HG02973 (cell line): Measurements from ENCODE around the gene CD164L2.
"Not testable (repeated sequence)": the region's sequence is repeated elsewhere in the genome, so short reads cannot be mapped to it uniquely, and the experiment has no call there.

Experiments used
- ATAC-seq: cut with Tn5 transposase; IDR thresholded peaks from one replicate; pipeline ENCODE4 v1.9.1; 2021; ENCODE audit warnings: moderate library complexity; ENCODE audit not compliant: unreplicated experiment

CD164L2 gene

GRCh38 chr1:27383039-27383605 lies at the start of gene CD164L2:
TSS of gene CD164L2 (minus strand) at chr1:27383333. CDS start at chr1:27383239, 94 bp downstream.
- ATAC-seq = no peak

GRCh38 chr1:27432725-27433124 lies 49.6 kb upstream of the CD164L2 start:
- ATAC-seq = not testable (repeated sequence)

GRCh38 chr1:27431601-27431940 lies 48.4 kb upstream of the CD164L2 start:
- ATAC-seq = no peak

- no peak for ATAC-seq
Observed at GRCh38 chr1:27430903-27431600, 47.9 kb upstream of the CD164L2 start.

- no peak for ATAC-seq
Observed at GRCh38 chr1:27429029-27429425, 45.9 kb upstream of the CD164L2 start.

- no peak for ATAC-seq
Observed at GRCh38 chr1:27428316-27429028, 45.3 kb upstream of the CD164L2 start.

GRCh38 chr1:27427816-27428315 lies 44.7 kb upstream of the CD164L2 start:
- ATAC-seq = no peak

- no peak for ATAC-seq
Observed at GRCh38 chr1:27427329-27427728, 44.2 kb upstream of the CD164L2 start.

- ATAC-seq = no peak
Observed at GRCh38 chr1:27423709-27424108, 40.6 kb upstream of the CD164L2 start.

- ATAC-seq = no peak
Observed at GRCh38 chr1:27418326-27419185, 35.4 kb upstream of the CD164L2 start.

GRCh38 chr1:27417713-27418112 lies 34.6 kb upstream of the CD164L2 start:
- no peak for ATAC-seq

- ATAC-seq = no peak
Observed at GRCh38 chr1:27416387-27417111, 33.4 kb upstream of the CD164L2 start.

- ATAC-seq = no peak
Observed at GRCh38 chr1:27414091-27414490, 31.0 kb upstream of the CD164L2 start.

- ATAC-seq = no peak
Observed at GRCh38 chr1:27413004-27413403, 29.9 kb upstream of the CD164L2 start.

- no peak for ATAC-seq
Observed at GRCh38 chr1:27412502-27412901, 29.4 kb upstream of the CD164L2 start.

GRCh38 chr1:27410709-27411108 lies 27.6 kb upstream of the CD164L2 start:
- ATAC-seq = no peak

GRCh38 chr1:27409669-27410068 lies 26.5 kb upstream of the CD164L2 start:
- ATAC-seq = no peak

- no peak for ATAC-seq
Observed at GRCh38 chr1:27408151-27408550, 25.0 kb upstream of the CD164L2 start.

GRCh38 chr1:27406791-27407190 lies 23.7 kb upstream of the CD164L2 start:
- ATAC-seq = not testable (repeated sequence)

- ATAC-seq = no peak
Observed at GRCh38 chr1:27406362-27406680, 23.2 kb upstream of the CD164L2 start.
